GM18907 (cell line): ENCODE results near the gene RGS11.
"Not testable (repeated sequence)": the region's sequence is repeated elsewhere in the genome, so short reads cannot be mapped to it uniquely, and the experiment has no call there.

Experiments used
- ATAC-seq: cut with Tn5 transposase; IDR thresholded peaks from one replicate; pipeline ENCODE4 v1.9.1; 2021; ENCODE audit warnings: mild to moderate bottlenecking, moderate library complexity; ENCODE audit not compliant: unreplicated experiment

Gene RGS11

DNA sequence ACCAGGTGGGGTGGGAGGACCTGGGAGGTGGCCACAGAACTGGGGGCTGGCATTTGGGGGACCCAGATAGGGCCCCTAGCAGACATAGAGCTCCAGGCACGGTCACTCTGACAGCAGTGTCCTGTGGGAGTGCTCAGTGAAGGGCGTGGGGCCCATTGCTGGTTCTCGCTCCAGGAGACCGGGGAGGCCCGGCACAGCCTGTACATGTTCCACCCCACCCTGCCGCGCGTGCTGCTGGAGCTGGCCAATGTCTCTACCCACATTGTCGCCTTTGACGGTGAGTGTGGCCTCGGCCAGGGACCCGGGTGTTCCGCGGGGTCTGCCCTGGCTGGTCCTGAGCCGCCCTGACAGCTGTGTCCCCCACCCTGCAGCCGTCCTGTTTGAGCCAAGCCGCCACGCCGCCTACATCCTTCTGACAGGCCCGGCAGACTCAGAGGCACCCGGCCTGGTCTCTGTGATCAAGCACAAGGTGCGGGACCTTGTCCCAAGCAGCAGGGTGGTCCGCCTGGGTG is 11.2 kb downstream of the RGS11 start:
- no peak for ATAC-seq

DNA sequence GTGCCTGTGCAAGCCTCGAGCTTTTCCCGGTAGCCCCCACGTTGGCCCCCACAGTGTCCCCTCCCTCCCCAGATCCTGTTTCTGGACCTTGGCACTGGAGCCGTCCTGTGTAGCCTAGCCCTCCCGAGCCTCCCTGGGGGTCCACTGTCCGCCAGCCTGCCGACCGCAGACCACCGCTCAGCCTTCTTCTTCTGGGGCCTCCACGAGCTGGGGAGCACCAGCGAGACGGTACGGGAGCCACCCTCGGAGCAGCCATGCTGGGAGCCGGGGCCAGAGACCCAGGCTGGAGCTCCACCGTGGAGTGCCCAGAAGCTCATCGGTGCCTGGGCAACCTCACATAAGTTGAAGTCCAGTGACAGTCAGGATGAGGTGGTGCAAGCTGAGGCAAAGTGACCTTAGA is 11.8 kb downstream of the RGS11 start:
- ATAC-seq = no peak

DNA sequence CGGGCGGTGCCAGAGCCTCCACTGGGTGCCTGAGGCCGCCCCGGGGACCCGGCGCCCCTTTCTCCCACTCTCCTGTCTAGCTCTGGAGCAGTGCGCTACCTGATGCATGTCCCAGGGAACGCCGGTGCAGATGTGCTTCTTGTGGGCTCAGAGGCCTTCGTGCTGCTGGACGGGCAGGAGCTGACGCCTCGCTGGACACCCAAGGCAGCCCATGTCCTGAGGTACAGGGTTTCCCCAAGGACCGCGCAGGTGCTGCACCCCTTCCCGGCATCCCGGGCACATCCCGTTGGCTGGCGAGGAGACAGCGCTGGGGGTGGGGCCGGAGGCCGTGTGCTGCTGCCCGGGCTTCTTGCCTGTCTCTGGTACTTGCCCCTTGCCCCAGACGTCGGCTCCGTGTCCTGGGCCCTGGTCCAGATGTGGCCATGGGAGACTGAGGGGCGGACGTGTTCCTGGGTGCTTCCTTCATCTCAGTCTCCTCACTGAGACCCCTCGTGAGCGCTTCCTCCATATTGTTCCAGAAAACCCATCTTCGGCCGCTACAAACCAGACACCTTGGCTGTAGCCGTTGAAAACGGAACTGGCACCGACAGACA is 12.5 kb downstream of the RGS11 start:
- ATAC-seq = no peak

DNA sequence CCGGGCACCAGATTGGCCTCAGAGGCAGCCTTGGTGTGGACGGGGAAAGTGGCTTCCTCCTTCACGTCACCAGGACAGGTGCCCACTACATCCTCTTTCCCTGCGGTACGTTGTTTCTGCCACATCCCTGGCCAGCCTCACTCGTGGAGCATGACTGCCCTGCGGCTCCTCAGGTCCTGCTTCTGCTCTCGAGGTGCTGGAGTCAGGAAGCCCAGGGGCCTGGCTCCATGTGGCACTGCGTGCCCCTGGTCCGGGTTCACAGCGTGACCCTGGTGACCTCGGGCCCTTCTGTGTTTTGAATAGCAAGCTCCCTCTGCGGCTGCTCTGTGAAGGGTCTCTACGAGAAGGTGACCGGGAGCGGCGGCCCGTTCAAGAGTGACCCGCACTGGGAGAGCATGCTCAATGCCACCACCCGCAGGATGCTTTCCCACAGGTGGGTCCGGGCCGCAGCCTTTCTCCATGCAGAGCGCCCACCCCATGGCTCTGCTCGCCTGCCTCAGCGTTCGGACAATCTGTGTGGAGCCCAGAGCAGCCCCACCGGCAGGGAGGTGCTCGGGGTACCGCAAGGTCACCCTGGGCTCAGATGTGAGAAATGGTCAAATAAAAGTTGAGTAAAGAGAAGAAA is 13.5 kb downstream of the RGS11 start:
- ATAC-seq = no peak

DNA sequence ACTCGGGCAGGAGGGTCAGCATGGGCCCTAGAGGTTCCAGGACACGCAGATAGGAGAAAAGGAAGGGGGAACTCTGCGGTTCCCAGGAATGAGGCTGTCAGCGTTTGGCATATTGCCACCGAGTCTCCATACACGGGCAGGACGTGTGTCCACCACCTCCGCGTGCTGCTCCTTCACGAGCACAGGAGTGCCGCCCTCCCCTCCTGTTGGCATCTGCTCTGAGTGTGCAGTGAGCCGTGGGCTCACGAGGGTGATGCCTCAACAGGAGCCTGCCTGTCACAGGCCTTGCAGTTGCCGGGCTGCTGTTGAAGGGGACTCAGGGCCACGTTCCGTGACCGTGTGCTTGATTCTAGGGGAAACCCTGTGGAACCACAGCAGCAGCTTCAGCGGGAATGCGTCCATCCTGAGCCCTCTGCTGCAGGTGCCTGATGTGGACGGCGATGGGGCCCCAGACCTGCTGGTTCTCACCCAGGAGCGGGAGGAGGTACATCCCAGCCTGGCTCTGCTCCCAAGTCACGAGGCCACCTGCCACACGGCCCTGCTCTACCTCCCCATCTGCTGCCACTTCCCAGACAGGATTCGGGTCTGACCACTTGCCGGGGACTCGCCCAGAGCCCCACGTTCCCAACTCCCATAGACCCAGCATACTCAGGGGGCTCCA is 14.6 kb downstream of the RGS11 start:
- no peak for ATAC-seq

DNA sequence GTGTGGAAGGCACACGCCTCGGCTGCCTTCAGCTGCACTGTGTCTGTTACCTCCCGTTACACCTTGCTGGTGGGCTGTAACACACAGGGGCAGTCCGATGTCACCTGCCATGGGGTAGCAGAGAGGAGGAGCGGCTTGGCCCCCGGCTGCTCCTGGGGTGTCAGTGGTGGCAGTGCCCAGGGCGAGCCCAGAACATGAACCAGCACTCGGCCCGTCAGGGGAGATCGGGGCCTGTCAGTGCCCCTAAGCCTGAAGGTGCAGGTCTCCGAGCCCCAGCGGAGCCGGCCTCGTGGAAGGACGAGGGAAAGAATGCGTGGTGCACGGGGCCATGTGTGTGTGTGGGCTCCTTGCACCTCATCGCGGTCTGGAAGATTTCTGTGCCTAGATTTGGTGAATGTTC is 15.4 kb downstream of the RGS11 start:
- no peak for ATAC-seq

DNA sequence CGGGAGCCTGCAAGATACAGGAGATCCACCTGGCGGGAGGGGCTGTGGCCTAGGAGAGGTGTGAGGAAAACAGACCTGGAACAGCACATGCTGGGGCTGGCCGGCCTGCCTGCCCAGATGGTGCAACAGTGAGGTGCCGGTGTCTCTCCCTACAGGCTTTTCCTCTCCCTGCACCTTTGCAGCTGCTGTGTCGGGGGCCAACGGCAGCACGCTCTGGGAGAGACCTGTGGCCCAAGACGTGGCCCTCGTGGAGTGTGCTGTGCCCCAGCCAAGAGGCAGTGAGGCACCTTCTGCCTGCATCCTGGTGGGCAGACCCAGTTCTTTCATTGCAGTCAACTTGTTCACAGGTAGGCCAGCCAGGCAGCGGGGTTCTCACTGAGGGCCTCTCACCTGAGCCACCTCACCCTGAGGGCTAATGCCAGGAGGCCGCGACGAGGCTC is 15.9 kb downstream of the RGS11 start:
- no peak for ATAC-seq

DNA sequence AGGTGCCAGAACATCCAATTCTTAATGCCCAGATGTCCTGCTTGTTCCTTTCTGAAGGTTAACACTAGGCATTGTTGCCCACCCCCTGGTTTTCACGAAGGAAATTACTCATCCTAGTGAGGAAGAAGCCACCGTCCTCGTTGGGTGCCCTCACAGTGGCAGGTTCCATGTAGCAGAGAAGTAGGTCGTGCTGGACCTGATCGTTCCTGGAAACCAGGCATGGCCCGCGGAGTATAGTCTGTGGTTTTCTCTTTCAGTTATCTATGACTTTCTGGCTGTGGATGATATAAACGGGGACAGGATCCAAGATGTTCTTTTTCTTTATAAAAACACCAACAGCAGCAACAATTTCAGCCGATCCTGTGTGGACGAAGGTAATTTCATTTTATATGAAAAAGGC is 16.5 kb downstream of the RGS11 start:
- no peak for ATAC-seq

DNA sequence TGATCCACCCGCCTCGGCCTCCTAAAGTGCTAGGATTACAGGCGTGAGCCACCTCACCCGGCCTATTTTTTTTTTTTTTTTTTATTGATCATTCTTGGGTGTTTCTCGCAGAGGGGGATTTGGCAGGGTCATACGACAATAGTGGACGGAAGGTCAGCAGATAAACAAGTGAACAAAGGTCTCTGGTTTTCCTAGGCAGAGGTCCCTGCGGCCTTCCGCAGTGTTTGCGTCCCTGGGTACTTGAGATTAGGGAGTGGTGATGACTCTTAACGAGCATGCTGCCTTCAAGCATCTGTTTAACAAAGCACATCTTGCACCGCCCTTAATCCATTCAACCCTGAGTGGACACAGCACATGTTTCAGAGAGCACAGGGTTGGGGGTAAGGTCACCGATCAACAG is 17.7 kb downstream of the RGS11 start:
- ATAC-seq = not testable (repeated sequence)

DNA sequence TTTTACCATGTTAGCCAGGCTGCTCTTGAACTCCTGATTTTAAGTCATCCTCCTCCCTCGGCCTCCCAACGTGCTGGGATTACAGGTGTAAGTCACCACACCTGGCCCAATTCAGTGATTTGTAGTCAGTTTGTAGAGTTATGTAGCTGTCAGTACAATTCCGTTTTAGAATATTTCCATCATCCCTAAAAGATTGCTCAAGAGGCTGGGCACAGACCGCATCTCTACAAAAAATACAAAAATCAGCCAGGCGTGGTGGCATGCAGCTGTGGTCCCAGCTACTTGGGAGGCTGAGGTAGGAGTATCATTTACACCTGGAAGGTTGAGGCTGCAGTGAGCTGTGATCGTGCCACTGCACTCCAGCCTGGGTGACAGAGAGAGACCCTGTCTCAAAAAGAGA is 20.6 kb downstream of the RGS11 start:
- no peak for ATAC-seq

DNA sequence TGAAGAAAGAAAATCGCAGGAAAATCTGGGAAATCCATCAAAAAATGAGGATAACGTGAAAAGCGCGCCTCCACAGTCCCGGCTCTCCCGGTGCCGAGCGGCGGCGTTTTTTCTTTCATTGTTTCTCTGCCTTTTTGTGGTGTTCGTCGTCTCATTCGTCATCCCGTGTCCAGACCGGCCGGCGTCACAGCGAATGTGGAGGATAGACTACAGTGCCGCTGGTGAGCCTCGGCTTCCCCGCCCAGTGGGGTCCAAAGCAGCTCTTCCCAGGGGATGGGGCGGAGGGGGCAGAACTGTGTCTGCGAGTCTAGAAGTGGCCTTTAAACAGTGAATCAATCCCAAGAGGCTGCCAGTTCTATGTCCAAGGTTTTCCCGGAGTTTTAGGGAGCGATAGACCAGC is 21.3 kb downstream of the RGS11 start:
- ATAC-seq = no peak

DNA sequence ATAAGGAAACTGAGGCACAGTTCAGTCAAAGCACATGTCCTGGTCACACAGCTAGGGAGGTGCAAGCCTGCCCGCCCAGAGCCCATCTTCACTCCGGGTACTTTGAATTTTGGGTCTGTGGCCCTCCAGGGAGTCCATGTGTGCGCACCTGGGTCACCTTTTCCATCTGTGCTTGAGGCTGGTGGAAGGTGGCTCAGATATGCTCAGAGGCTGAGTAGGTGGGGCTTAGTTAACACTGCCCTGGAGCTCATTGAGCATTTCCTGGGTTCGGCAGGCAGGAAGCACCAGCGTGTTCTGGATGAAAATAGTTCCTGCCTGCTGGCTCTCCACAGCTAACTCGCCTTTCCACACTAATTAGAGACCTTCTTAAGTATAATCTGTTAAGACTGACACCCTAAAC is 21.9 kb downstream of the RGS11 start:
- ATAC-seq = no peak

DNA sequence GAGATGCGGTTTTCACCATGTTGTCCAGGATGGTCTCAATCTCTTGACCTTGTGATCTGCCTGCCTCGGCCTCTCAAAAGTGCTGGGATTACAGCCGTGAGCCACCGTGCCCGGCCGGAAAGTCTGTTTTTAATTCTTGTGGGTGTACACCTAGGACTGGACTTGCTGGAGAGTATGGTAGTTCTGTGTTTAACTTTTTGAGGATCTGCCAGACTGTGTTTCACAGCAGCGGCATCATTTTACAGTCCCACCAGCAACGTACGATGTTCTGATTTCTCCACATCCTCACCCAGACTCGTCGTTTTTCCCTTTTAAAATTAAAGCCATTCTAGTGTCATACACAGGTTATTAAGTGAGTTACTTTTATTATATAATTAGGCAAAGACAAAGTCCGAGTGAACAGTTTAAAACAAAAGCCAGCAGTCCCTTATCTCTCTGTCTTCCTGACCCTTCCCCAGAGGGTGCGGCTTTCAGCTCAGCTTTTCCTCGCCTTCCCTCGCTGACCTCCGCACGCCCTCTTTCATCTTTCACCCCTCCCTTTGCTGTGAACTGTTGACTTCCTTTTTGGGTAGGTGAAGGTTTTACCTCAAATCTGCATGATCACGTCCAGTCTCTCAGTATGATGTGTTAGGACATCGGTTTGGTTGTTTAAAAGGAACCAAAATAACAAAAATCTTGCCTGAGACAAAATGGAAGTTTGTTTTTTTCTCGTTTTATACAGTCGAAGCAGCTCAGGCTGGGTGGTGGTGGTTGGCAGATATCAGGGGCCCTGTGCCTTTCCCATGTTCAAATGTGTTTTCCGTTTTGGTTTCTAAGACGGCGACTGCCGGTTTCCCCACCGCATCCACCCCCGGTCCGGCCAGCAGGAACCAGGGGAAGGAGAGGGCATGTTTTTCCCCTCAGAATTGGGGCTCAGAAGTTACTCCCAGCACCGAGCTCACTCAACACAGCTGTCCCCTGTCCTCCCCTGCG is 23.1 kb downstream of the RGS11 start:
- ATAC-seq = no peak

DNA sequence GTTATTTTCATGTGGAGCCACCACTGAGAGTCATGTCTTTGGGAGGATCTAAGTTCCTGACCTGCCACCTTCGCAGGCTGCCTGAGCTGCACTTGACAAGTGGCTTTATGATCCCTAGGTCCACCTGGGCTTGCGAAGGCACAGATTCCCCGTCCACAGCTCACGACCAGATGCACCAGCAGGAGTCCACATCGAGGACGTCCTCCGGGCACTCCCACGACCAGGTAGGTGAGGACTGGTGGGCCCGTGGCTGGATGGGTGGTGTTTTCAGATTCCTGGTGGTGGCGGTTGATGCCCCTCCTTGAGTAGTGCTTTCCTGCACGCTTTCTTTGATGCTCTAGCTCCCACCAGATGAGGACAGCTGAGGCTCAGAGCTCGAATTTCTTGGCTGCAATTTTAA is 26.3 kb downstream of the RGS11 start:
- ATAC-seq = no peak

DNA sequence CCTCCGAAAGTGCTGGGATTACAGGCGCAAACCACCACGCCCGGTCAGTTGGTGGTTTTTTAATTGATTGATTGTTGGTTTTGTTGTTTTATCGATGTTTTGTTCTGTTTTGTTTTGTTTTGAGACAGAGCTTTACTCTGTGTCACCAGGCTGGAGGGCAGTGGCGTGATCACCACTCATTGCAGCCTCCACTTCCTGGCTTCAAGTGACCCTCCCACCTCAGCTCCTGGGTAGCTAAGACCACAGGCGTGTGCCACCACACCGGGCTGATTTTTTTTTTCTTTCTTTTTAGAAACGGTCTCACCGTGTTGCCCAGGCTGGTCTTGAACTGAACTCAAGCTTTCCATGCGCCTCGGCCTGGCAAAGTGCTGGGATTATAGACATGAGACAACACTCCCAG is 28.7 kb downstream of the RGS11 start:
- ATAC-seq = no peak

DNA sequence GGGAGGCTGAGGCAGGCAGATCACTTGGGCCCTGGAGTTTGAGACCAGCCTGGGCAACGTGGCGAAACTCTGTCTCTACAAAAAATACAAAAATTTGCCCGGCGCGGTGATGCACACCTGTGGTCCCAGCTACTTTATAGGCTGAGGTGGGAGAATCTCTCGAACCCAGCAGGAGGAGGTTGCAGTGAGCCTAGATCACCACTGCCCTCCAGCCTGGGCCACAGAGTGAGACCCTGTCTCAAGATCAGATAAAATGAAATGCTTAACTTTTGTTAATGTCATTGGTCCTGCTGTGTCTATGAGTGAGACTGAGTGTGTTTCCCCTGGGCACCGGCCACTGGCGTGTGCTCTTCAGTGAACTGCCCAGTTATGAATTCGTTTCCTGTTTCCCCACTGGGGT is 30.6 kb downstream of the RGS11 start:
- ATAC-seq = no peak

DNA sequence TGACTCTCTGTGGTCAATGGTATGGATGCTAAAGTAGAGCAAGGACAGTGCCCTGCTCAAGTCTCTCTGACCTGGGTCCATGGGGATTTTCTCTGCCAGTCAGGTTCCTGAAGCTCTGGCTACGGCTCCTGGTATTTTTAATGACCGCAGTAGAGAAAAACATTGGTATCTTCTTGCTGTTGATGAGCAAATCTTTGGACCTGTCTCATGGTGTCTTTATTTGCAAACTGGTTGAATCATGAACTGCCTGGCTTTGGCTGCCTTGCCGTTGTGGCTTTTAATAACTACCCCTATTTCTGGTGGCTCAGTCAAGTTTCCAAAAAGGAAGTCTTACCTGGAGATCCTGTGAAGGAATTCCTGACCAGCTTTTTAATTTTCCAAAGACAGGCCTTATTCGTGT is 32.4 kb downstream of the RGS11 start:
- no peak for ATAC-seq

DNA sequence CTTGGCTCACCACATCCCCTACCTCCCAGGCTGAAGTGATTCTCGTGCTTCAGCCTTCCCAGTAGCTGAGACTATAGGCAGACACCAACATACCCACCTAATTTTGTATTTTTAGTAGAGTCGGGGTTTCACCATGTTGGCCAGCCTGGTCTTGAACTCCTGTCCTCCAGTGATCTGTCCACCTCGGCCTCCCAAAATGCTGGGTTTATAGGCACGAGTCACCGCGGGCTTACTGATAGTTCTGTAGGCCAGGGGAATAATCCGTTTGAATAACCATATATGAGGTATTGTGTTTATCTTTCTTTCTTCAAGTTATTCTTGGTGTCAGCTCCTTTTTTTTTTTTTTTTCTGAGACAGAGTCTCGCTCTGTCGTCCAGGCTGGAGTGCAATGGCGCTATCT is 33.5 kb downstream of the RGS11 start:
- no peak for ATAC-seq

DNA sequence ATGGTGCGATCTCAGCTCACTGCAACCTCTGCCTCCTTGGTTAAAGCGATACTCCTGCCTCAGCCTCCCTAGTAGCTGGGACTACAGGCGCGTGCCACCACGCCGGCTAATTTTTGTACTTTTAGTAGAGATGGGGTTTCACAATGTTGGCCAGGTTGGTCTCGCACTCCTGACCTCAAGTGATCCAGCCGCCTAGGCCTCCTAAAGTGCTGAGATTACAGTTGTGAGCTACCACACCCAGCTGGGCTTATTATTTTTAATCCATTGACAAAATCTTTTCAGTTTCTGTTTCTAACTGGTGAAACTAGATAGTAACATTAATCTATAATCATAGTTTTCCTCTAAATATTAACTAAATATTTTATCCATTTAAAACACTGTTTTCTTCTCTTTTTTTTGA is 35.2 kb downstream of the RGS11 start:
- ATAC-seq = no peak

DNA sequence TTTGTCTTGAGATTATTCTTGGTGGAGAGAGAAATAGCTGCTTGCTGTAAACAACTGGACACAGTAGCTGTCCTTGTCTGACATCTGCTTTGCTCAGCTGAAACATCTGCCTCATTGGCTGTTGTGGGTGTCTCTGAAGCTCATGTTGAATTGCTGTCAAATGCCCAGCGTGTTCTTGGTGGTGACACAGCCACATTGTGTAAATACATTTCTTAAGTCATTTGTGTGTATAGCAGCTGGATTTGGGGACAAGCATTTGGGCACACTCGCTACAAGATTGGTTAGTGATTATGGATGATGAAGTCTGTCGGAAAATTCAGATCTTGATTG is 35.8 kb downstream of the RGS11 start:
- no peak for ATAC-seq
